ENCODE data around the gene F13A1. TPM values are rescaled to one million over a fixed set of nuclear protein-coding genes. Genes with fewer than 3 reads are reported as not detected.
"Not testable (repeated sequence)": the region's sequence is repeated elsewhere in the genome, so short reads cannot be mapped to it uniquely, and the experiment has no call there.

The F13A1 gene
- total RNA-seq, 1 experiment from 2014 or later: not detected

DNA sequence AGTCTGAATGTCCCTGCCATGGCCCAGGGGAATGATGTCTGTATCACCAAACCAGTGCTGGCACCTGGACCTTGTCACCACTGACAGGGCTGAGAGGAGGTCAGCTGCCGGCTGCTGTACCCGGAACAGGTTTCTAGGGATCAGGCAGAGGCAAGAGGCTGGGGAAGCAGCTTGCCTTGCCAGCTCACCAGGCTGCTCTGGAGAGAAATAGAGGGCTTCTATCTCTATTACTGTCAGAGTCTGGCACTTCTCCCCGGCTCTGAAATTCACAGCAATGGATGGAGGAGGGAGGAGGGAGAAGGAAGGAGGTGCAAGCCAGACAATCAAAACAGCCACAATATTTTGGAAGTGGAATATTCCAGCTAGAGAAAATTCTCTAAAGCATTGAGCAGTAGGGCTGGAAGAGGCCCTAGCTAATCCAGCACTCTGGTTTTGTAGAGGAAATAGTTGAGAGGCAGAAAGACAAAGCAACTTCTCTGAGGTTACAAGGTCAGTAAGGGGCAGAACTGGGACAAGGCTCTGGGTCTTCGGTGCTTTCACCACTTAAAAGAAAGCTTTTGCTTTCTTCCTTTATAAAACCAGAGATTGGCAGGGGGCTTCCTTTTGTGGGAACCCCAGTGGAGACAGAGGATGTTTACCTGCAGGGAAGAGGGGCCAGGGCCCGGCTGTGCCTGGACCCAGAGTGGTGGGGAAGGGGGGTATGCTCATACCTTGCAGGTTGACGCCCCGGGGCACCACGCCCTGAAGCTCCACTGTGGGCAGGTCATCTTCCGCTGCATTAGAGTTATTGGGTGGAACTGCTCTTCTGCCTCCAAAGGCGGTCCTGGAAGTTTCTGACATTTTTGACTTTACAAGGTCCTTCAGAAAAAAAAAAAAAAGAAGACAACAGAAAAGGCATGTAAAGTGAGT, 2.4 kb downstream of the F13A1 start:
- DNase-seq (ENCODE audit: low spot score): no peak

- DNase-seq (ENCODE audit: low spot score): no peak
Observed at GRCh38 chr6:6317386-6317785, 3.1 kb downstream of the F13A1 start.

GRCh38 chr6:6315660-6316059, 4.8 kb downstream of the F13A1 start:
- DNase-seq (ENCODE audit: low spot score): peak; percentile 8

DNA sequence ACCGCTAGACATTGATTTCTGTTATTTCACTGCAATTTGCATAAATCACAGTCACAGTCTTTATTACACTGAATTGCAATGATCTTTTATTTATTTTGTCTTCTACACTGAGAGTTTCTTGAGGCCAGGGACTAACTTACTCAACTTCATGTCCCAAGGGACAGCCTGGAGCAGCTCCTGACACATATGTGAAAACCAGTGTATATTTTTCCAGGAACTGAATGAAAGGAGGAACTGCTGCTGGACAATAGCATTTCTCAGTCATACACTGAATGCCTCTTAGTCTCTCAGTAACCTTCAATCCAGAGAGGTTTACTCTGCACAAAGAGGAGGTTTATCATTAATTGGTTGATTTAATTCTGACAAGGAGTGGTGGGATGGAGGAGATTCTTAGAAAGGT, 5.9 kb downstream of the F13A1 start:
- no peak for DNase-seq (ENCODE audit: low spot score)

GRCh38 chr6:6312901-6313441, 7.5 kb downstream of the F13A1 start:
- no peak for DNase-seq (ENCODE audit: low spot score)

- DNase-seq (ENCODE audit: low spot score): no peak
Observed at GRCh38 chr6:6305575-6305974, 14.9 kb downstream of the F13A1 start.

GRCh38 chr6:6300383-6300782, 20.1 kb downstream of the F13A1 start:
- DNase-seq (ENCODE audit: low spot score): not testable (repeated sequence)

GRCh38 chr6:6293317-6293716, 27.1 kb downstream of the F13A1 start:
- DNase-seq (ENCODE audit: low spot score): no peak

GRCh38 chr6:6287415-6287814, 33.0 kb downstream of the F13A1 start:
- DNase-seq (ENCODE audit: low spot score): no peak

DNA sequence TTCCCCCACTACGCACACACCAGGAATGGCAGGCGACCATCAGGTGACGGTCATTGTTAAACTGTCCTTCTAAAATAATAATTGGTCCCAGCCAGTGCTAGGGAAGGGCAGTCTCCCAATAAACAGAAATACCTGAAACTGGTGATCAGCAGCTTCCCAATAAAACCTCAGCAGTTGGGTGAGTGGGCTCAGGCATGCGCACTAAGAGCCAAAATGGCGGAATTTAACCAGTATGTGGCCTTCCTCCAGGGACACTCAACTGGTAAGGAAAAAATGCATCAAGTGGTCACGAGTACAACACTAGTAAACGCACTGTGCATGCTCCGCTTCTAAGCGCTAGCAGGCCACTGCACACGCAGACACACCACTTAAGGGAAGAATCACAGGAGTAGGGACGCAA, 34.8 kb downstream of the F13A1 start:
- no peak for DNase-seq (ENCODE audit: low spot score)

- DNase-seq (ENCODE audit: low spot score): no peak
Observed at GRCh38 chr6:6284221-6284966, 36.1 kb downstream of the F13A1 start.

DNA sequence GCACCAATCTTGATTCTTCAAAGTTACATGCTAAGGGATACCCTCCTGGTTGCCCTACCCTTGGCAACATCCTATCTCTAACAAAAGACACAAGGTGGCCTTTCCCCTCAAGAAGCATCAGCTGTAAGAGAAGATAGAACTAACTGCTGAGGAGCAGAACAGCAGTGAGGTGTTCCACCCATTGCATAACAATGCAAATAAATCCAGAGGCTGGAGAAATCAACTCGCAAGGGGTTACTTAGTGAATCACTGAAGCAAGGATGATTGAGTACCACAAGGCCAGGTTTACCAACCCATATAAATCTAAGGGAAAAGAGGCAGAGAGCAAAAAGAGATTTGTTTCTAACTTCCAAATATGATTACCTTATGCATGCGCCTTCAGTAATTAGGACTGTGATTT, 36.7 kb downstream of the F13A1 start:
- DNase-seq (ENCODE audit: low spot score): no peak

GRCh38 chr6:6282716-6283115, 37.7 kb downstream of the F13A1 start:
- DNase-seq (ENCODE audit: low spot score): no peak

GRCh38 chr6:6277413-6277812, 43.0 kb downstream of the F13A1 start:
- no peak for DNase-seq (ENCODE audit: low spot score)

GRCh38 chr6:6270948-6271535, 49.4 kb downstream of the F13A1 start:
- no peak for DNase-seq (ENCODE audit: low spot score)

DNA sequence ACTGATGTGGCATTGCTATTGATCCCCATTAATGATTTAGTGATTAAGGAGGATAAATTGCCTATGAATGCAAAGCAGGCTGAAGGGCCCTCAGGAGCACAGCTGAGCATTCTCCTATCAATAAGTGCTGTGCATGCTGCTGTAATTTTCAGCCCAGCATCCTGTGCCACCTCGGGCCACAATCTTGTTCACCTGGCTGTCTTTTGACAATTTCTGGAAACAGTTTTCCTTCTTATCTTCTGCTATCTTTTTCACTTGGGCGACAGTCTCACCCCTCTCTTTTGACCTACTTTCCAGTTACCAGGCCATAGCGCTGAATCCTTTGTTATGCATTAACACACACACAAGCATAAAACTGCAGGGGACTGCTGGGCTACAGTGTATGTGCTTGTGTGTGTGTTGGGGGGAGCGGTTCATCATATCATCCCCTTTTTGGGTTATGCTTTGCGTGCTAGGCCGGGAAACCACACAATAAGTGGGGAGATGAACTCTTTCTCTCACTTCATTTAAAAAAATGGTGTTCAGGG, 60.2 kb downstream of the F13A1 start:
- no peak for DNase-seq (ENCODE audit: low spot score)

DNA sequence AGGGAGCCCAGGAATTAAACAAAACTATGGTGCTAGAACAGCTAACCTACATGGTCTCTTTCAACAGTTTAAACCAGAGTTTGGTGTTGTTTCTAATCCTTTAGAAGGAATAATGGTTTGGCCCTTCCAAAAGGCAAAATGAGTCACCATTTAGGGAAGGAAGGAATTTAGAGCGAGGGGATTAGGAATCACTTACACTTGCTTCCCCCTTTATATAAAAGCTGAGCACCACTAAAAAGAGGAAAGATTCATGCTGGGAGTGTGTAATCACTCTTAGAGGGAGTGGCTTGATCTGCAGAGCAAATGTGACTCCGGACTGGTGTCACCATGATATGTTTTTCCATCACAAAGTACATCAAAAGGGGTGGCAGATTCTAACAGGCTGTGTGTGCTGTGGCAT, 63.6 kb downstream of the F13A1 start:
- no peak for DNase-seq (ENCODE audit: low spot score)

DNA sequence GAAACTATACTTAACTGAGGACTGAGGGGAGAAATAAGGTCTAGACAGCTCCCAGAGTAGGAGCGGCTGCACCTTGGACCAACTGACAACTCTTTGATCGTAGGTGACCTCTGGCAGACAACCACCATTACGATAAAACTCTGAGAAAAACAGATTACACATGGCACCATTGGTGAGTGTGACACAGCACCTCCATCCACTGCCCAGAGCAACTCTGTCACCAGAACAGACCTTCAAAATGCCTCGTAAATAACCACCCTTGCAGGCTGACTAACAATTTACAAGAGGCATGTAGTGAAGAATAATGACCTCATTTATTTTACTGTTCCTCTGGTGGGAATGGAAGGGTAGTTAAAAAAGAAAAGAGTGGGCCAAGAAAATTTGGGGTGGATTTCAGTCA, 64.2 kb downstream of the F13A1 start:
- no peak for DNase-seq (ENCODE audit: low spot score)

GRCh38 chr6:6251555-6252280, 68.7 kb downstream of the F13A1 start:
- no peak for DNase-seq (ENCODE audit: low spot score)

DNA sequence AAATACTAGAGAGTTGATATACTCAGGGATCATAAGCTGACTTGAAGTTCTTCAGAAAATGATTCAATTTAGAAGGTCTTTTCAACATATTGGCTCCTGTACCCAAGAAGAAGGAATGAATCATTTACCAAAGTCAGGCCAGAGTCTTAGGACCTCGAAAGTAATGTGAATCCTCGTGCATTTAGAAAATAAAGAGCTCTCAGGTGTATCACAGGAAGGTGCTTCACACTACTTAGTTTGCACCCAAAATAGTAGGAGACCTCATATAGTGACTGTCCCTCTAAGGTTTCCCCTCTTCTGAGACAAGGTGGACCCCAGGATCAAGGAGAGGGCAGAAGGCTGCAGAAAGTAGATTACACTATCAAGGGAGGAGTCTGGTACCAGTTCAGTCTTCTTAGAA, 71.8 kb downstream of the F13A1 start:
- DNase-seq (ENCODE audit: low spot score): no peak

- DNase-seq (ENCODE audit: low spot score): no peak
Observed at GRCh38 chr6:6246544-6246943, 73.9 kb downstream of the F13A1 start.
